Measurements from ENCODE around the gene TPD52L2.
"Not testable (repeated sequence)": the region's sequence is repeated elsewhere in the genome, so short reads cannot be mapped to it uniquely, and the experiment has no call there.

Gene TPD52L2

GRCh38 chr20:63855363-63856097, 9.5 kb upstream of the TPD52L2 start:
- no peak for DNase-seq (ENCODE audit: low read depth)

GRCh38 chr20:63856098-63856511, 9.0 kb upstream of the TPD52L2 start:
- no peak for DNase-seq (ENCODE audit: low read depth)

DNA sequence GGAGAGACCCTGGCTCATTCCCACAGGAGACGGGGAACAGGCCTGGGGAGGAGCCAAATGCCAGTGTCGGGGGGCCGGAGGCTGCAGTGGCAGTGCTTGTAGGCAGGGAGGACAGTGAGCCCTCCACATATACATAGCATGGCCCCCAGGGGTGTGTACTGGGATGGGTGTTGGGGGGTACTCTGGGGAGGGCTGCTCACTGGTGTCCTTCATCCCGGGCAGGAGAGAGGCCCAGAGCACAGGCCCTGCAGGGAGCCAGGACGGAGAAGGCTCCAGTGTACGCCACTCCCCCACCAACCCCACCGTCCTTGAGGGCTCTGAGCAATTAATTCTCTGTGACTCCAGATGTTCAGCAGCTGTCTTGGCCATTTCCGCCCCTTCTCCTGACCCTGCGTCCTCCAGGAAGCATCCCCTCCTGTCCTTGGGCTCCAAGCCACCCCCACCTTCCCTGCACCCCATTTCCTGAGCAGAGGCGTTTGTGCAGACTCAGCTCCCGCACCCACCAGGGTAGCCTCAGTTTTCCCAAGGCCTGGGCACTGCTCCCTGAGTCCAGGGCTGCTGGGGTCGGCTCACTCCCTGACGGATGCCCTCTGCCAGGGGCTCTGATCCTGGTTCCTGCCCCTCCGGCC, 7.2 kb upstream of the TPD52L2 start:
- no peak for DNase-seq (ENCODE audit: low read depth)

DNA sequence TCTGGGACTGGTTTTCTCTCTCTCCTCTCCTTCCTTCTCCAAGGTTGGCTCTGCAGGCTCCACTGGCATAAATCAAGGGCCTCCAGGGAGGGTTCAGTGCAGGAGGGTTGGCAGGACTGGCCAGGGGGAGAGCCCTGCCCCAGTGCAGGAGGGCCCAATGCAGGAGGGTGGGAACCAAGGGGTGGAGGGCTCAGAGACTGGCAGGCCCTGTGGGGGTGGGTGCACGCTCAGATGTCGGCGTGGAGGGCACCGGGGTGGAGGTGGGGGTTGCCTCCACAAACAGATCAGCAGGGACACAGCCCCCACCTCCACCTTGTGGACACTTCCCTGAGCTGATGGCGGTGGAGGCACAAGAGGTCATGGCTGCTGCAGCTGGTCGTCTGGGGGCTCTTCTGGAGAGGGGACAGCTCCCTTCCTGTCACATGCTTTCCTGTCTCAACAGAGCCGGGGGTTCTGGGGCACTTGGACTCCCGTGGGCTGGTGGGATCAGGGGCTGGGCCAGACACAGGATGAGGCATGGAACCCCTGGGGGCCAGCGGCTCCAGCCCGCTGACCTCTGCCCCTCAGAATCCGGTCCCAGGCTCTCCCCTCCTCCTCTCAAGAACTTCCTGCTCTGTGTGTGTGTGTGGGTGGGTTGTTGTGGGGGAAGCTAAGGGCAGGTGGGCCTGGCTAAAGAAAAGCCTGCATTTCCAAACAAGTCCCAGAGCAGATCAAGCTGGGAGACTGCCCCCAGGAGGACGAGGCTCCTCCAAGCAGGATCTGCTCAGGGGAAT, 6.5 kb upstream of the TPD52L2 start:
- peak; percentile 91 for DNase-seq (ENCODE audit: low read depth)

- DNase-seq (ENCODE audit: low read depth): no peak
Measured at GRCh38 chr20:63859166-63859699, 5.8 kb upstream of the TPD52L2 start.

DNA sequence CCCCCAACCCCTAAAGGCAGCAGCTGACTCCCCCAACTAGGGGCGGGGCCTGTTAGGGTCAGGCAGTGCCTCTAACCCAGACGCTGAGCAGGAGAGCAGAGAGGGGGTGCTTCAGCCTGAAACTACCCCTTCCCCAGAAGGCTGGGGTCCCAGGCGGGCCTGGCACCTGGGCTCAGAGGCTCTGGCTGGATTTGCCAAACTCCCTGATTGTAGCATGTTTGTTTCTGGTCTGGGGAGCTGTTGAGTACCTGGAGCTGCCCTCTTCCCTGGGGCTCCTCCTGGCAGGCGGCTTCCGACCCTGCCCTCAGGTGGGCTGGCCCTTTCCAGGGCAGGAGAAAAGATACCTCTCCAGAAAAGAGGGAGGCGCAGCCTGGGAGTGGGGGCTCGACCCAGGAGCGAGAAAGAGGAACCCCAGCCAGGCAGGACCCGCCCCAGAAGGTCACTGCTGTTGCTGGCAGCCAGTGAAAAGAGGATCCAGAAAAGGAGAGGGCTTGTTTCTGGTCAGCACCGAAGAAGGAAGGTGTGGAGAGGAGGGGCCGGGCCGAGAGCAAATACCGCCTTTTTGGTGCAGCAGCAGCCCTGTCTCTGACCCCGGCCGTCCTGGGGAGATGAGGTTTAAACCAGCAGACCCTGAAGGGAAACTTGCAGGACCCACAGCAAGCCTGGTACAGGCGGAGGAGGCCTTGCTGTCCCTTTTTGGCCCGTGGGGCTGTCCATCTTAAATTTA, 4.6 kb upstream of the TPD52L2 start:
- no peak for DNase-seq (ENCODE audit: low read depth)

DNA sequence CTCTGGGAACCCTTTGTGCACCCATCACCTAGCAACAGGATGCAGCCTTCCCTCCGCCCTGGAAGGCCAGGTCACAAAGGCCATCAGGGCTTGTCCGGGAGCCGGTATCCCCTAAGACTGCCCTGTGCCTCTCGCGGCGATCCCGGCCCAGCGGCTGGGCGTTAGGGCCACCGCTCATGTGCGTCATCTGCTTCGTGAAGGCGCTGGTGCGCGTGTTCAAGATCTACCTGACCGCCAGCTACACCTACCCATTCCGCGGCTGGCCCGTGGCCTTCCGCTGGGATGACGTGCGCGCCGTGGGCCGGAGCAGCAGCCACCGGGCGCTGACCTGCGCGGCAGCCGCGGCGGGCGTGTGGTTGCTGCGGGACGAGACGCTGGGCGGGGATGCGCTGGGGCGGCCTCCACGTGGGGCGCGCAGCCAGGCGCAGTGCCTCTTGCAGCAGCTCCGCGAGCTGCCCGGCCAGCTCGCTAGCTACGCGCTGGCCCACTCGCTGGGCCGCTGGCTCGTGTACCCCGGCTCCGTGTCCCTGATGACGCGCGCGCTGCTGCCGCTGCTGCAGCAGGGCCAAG, 3.6 kb upstream of the TPD52L2 start, which contains the start of gene ABHD16B:
ABHD16B (plus strand) TSS at position 134 of the 570 bp plus-strand sequence; CDS start at position 177, 43 bp downstream.
- no peak for DNase-seq (ENCODE audit: low read depth)

GRCh38 chr20:63861981-63862901, 2.8 kb upstream of the TPD52L2 start:
- no peak for DNase-seq (ENCODE audit: low read depth)

DNA sequence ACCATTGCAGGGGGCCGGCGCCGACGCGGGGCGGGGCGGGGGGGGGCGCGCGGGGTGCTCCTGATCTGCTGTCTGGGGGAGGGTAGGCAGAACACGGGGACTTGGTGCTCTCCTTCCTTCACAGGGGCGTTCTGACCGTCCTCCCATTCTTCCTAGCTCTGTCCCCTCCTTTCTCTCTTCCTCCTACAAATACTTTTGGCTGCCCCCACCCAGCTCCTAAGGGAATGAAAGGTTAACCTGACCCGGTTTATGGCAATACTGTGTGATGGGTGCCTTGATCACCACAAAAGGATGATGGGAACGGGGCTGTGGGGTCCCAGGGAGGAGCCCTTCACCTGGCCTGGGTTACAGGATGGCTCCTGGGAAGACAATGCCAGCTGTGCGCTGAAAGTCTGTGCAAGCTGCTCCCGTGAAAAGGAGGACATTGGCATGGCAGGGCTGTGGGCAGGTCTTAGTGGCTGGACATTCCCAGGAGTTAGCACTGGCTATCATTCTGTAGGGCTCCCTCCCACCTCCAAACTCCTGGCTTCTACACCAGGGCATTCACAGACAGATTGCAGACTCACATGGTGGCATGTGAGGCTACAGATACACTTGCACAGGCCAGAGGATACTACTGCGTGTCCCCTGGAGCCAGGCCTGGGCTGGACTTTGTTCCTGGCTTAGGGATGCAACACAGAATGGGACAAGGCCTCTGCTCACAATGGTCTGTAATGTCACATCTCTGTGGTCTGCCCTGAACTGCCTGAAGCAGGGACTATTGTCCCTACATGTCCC, 1.9 kb upstream of the TPD52L2 start:
- no peak for DNase-seq (ENCODE audit: low read depth)

DNA sequence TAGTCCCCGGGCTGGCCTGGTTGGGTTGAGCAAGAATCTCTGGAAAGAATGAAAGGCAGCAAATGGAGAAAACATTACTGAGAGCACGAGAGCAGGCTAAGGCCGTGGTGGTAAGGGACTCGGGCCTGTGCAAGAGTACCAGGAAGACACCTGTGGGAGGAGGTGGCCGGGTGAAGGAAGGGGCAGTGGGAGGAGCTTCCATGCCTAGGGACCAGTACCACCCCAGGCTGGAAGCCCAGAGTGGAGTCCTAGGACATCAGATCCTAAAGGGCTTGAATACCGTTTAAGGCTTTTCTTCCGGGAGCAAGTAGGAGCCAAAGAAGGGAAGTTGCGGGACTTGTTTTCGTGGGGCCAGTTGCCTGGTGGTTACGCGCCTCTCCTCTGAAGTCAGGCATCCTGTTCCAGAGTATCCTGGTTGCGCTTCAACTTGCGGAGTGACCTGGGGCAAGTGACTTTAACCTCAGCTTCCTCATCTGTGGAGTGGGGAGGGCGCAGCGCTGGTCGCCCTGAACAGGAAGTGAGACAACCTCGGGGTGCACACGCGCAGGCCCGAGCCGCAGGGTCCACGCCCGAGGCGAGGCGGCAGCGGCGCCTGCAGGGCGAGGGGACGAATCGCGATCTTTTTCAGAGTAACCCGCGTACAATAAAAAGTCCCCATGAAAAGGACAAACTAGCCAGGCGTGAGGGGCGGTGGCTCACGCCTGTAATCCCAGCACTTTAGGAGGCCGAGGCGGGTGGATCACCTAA, 1.1 kb upstream of the TPD52L2 start:
- DNase-seq (ENCODE audit: low read depth): peak; percentile 95

DNA sequence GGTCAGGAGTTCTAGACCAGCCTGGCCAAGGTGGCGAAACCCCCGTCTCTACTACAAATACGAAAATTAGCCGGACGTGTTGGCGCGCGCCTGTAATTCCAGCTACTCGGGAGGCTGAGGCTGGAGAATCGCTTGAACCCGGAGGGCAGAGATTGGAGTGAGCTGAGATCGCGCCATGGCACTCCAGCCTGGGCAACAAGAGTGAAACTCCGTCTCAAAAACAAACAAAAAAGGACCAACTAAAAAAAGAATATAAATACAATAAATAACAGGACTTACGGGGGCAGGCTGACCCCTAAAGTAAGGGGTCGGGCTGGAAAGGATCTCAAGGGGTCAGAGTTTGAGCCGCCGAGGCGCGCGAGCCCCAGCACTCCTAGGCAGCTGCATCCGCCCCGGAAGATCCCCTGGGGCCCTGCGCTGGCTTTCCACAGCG, 509 bp upstream of the TPD52L2 start:
- no peak for DNase-seq (ENCODE audit: low read depth)

GRCh38 chr20:63867042-63867441, 2.0 kb downstream of the TPD52L2 start:
- not testable (repeated sequence) for DNase-seq (ENCODE audit: low read depth)

- no peak for DNase-seq (ENCODE audit: low read depth)
Measured at GRCh38 chr20:63868264-63868663, 3.2 kb downstream of the TPD52L2 start.

- DNase-seq (ENCODE audit: low read depth): no peak
Measured at GRCh38 chr20:63873477-63873971, 8.5 kb downstream of the TPD52L2 start.

DNA sequence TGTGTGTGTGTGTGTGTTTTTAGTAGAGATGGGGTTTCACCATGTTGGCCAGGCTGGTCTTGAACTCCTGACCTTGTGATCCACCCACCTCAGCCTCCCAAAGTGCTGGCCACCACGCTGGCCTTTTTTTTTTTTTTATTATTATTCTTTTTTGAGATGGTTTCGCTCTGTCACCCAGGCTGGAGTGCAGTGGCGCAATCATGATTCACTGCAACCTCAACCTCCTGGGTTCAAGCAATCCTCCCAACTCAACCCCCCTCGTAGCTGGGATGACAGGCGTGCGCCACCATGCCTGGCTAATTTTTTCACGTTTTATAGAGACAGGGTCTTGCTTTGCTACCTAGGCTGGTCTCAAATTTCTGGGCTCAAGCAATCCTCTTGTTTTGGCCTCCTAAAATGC, 9.2 kb downstream of the TPD52L2 start:
- not testable (repeated sequence) for DNase-seq (ENCODE audit: low read depth)

- DNase-seq (ENCODE audit: low read depth): no peak
Measured at GRCh38 chr20:63876489-63877036, 11.5 kb downstream of the TPD52L2 start.

DNA sequence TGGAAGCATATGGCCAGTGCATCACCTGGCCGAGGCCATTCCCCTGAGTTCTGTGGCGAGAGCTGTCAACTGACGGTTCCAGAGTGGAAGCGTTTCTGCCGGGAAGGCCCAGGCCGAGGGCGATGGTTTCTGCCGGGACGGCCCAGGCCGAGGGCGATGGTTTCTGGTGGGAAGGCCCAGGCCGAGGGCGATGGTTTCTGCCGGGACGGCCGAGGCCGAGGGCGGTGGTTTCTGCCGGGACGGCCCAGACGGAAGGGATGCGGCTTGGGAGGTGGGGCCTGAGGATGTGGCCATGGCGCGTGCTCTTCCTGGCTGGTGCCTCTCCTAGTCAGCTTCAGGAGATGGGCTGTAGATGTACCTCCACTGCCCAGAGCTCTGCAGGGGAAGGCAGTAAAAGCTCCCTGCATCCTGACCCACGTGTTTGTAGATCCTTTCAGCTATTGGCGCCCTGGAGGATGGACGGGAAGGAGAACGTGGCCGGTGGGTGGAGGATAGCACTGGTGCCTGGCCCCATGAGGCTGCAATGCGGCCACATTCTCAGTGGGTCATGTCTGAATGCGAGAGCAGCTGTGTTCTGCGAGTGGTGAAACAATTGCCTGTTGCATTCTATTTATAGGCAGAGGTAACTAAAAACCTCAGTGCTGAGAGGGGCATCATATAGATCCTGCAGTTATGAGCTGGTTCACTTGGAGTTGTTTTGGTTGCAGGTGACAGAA, 12.8 kb downstream of the TPD52L2 start:
- DNase-seq (ENCODE audit: low read depth): no peak
